ENCODE measurements around the gene CC2D2B. TPM values are rescaled to one million over a fixed set of nuclear protein-coding genes. Genes with fewer than 3 reads are reported as not detected.
"Not testable (repeated sequence)": the region's sequence is repeated elsewhere in the genome, so short reads cannot be mapped to it uniquely, and the experiment has no call there.

CC2D2B gene
- total RNA-seq, 2 donors from 2014 or later, result 0.37 to 0.87 TPM

- ATAC-seq (no peak), DNase-seq (no peak)
- intact Hi-C loops (cut with DNase I, micrococcal nuclease), result no loop called here
These were observed 90.5 kb downstream of the CC2D2B start for GRCh38 chr10:95998255-95998784.

DNA sequence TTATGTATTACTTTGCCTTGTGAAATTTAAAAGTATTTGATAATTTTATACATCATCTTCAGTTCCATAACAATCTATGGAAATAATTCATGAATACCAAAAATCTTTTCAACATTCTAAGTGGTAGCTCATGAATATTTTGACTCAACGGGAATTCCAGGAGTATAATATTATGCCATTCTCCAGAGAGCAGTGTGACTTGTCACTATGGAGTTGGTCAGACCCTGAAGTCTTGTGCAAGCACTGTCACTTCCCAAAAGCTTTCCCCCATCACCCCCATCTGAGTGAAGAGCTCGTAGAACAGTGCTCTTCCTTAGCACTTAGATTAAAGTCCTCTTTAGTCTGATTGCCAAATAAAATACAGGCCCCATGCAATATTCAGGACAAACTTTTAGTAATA, 106.2 kb downstream of the CC2D2B start:
- no peak for DNase-seq
- no peak for ATAC-seq
- intact Hi-C loops (cut with DNase I, micrococcal nuclease), result no loop called here

DNA sequence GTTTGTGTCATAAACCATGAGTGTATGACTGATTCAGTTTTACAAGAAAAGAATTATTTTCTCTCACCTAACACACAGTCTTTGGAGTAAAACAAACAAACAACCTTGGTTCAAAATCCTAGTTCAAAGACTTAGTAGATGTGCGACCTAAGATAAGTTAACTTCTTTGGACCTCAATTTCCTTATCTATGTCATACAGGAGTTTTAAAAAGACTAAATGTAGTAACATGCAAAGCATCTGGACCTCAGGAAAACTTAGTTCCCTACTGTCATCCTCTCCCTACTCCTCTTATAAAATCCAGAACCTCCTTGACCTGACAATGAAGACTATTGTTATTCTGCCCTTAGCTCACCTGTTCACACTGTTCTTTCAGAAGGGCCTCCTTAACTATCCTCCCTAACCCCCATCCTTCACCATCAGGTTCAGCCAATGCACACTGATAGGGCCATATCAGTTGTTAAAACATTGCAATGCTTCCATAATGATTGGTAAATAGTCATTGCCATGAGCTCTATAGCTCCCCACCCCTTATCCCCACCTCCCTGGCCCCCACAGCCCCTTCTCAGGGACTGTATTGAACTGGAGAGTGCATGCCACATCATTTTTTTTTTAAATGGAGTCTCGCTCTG, 106.8 kb downstream of the CC2D2B start:
- intact Hi-C loops (cut with DNase I, micrococcal nuclease), result loop anchor here in 1 of 2 donors (5.0 kb wide), 1 partner anchor 278 kb away; no protein-coding TSS in a partner anchor
- ATAC-seq, result no peak
- DNase-seq, result no peak

DNA sequence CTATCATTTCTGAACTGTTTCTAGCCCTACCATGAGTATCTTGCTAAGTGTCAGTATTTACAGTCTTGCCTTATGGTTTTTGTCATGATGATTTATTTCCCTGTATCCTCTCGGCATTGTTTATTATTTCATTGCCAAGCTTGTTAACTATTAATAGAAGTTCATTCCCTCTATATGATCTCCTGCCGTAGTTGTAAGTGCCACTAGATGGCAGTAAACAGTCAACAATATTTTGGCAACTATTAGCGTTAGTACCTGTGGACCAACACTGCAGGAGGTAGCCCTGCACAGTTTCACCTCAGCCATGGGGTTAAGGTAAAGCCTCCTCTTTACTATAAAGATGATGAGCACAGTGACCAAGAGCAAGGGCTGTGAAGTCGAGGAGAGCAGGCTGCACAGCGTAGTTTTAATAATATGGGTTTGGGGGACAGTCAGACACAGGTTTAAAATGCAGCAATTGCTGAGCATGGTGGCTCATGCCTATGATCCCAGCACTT, 109.5 kb downstream of the CC2D2B start:
- intact Hi-C loops (cut with DNase I, micrococcal nuclease), result loop anchor here in 1 of 2 donors (5.0 kb wide), 1 partner anchor 275 kb away; no protein-coding TSS in a partner anchor
- peak; percentile 95 for ATAC-seq

DNA sequence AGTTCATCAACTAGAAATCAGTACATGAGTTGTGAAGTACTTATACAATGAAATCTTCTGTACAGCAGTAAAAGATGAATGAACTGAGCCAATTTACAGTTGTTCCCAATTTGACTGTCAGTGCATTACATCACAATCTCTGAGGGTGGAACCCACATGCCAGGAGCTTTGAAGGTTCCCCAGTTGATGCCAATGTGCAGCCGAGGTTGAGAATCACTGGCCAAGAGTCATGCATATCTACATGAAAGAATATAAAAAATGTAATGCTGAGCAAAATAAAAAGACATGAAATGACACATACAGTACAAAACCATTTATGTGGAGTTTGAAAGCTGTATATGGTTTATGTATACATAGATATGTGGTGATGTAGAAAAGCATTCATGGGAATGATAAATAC, 113.6 kb downstream of the CC2D2B start:
- no peak for DNase-seq
- no peak for ATAC-seq
- intact Hi-C loops (cut with DNase I, micrococcal nuclease), result no loop called here

More for the DNA sequence above, 109.5 kb downstream of the CC2D2B start:
- DNase-seq, result peak in 1 of 2 donors; percentile 11

DNA sequence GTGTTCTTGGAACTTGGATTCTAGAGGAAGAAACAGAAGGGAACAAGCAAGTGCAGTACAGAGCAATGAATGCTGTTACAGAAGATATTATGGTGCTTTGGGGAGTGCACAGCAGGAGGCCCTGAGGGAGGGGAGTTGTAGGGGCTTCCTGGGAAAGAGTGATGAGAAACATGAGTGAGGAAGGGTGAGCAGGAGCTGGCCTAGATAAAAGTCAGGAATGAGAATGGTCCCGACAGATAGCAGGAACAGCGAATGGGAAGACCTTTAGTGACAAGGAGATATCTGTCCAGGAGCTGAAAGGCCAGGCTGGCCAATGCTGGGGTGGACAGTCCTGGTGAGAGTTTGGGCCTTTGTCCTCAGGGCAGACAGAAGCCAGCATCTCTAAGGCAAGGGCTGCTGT, 115.0 kb downstream of the CC2D2B start:
- ATAC-seq (no peak), DNase-seq (no peak)
- intact Hi-C loops (cut with DNase I, micrococcal nuclease), result no loop called here

GRCh38 chr10:96023168-96023567, 115.4 kb downstream of the CC2D2B start:
- DNase-seq (no peak), ATAC-seq (no peak)
- intact Hi-C loops (cut with DNase I, micrococcal nuclease), result no loop called here

DNA sequence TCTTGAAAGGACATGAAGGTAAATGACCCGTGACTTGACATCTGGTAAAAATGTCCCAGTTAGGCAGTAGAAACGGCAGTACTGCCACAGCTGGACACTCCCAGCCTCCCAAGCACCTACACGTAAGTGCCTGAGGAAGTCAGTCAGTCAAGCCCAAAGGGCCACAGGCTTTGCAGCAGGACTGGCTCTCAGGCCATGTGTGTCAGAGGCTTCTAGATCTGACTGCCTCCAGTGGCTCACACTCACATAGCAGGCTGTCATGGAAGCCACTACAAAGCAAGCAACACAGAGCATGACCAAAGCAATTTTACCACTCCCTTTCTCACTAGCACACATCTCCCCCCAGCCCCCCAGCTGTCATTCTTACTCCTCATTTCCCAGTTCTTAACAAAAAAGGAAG, 117.8 kb downstream of the CC2D2B start:
- peak; percentile 54 for ATAC-seq
- intact Hi-C loops (cut with DNase I, micrococcal nuclease), result no loop called here
- DNase-seq, result no peak

GRCh38 chr10:96034625-96035024, 126.8 kb downstream of the CC2D2B start:
- ATAC-seq, result no peak
- intact Hi-C loops (cut with DNase I, micrococcal nuclease), result no loop called here
- no peak for DNase-seq

DNA sequence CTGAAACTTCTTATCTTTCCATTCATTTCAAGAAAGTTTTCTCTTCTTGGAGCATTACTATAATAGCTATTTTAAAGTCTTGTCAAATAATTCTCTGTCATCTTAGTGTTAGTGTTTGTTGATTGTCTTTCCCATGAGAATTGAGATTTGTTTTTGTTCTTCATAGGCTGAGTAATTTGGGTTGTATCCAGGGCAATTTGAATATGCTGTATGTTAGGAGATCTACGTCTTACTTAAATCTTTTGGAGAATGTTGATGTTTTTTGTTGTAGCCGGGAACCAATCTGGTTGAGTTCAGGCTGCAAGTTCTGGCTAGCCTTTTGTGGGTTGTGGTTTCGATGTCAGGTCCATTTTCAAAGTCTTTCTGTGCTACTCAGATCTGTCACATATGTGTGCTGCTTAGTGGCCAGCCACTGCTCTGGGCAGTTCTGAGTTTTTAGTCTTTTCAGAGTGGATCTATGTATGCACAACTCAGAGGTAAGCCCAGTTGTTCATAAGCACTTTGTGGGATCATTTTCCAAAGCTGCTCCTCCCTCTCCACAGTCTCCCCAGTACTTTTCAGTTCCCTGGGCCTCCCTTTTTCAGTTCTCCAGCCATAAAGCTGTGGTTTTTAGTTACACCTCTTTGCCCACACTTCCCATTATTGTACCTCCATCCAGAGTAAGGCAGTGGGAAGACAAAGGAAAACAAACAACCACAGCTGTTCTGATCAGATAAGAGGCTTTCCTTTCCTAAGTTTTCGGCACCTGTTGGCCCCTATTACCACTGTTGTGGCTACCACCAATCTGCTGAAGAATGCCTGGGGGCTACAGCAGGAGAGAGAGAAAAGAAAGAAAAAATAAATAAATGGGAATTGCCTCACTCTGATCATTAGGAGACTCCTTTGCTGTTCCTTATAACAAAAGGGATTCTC, 131.0 kb downstream of the CC2D2B start:
- intact Hi-C loops (cut with DNase I, micrococcal nuclease), result no loop called here
- DNase-seq (no peak), ATAC-seq (no peak)

- DNase-seq (no peak), ATAC-seq (no peak)
- intact Hi-C loops (cut with DNase I, micrococcal nuclease), result no loop called here
These were observed 133.4 kb downstream of the CC2D2B start for GRCh38 chr10:96041146-96041545.

DNA sequence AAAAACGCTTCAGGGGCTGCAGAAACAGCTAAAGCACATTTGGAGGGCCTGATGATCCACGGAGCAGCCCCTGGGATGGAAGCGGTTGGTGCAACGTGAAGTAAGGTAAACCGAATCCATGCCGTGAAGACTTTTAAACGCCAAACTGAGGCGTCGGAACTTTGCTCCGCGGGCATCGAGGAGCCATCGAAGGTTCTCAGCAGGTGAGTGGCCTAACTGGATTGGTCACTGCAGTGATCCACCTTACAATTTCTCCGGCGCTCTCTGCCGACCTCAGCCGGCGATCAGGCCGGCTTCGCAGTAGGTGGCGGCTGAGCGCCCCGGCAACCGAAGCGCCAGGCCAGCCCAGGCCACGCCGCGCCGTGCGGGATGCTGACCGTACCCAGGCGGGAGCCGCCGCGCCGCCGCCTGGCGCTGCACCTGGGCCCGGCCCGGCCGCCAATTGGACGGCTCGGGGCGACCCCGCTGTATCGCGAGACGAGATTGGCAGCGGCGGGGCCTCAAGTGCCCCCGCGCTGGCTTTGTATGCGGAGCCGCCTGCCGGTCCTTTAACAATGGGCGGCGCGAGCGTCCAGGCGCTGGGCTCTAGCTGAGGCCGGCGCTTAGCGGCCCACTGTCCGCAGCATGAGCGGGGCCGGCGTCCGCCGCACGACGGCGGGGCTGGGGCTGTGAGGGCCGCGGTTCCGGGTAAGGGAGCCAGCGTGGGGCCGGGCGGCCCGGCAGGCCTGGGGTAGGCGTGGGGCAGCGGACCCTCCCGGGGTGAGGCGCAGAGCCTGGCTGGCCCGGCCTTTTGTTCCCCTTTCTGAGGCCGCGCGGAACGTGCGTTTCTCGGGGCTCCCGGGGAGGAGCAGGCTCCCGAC, 135.5 kb downstream of the CC2D2B start, which contains the start of gene CCNJ:
CCNJ (plus strand) TSS at position 551 of the 860 bp plus-strand sequence. CDS start 811 bp downstream, outside the sequence.
- ATAC-seq, result peak; percentile 89
- intact Hi-C loops (cut with DNase I, micrococcal nuclease), result no loop called here
- DNase-seq, result peak; percentile 87 to 92

DNA sequence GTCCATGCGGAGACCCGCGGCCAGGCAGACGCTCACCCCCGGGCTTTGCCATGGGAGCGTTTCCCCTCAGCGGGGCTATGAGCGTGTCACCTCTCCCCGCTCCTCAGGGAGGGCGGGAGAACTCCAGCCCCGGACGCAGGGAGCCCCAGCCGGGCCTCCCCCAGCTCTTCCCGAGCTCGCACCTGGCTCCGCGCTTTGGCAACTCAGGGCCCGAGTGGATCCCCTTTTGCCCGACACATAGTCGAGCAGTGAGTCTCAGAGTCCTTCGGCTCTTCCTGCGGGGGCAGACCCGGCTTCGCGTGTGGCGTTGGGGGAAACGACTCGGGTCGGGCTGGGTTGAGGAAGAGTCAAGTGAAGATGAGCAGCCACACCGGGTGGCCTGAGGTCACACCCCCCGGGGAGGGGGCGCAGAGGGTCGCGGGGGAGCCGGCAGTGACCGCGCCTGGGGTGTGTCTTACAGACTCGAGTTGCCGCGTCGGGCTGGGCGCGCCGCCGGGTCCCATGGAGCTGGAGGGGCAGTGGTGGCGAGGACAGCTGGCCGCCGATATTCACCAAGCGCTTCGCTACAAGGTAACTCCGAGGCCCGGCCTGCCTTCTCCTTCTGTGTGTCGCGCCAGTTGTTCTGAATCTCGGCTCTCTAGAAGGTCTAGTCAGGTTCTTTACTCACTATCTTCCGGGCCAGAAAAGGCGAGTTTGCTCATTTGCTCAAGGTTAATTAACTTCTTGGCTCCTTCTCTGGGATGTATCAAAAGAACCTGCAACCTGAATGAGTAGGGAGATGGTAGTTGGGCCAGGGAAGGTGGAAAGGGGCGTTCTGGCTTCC, 136.3 kb downstream of the CC2D2B start:
- intact Hi-C loops (cut with DNase I, micrococcal nuclease), result no loop called here
- DNase-seq (peak; percentile 42 to 64), ATAC-seq (peak; percentile 55)

GRCh38 chr10:96044736-96045135, 137.0 kb downstream of the CC2D2B start:
- intact Hi-C loops (cut with DNase I, micrococcal nuclease), result no loop called here
- no peak for DNase-seq
- ATAC-seq, result no peak

- ATAC-seq (no peak), DNase-seq (no peak)
- intact Hi-C loops (cut with DNase I, micrococcal nuclease), result no loop called here
These were observed 138.8 kb downstream of the CC2D2B start for GRCh38 chr10:96046546-96046945.

DNA sequence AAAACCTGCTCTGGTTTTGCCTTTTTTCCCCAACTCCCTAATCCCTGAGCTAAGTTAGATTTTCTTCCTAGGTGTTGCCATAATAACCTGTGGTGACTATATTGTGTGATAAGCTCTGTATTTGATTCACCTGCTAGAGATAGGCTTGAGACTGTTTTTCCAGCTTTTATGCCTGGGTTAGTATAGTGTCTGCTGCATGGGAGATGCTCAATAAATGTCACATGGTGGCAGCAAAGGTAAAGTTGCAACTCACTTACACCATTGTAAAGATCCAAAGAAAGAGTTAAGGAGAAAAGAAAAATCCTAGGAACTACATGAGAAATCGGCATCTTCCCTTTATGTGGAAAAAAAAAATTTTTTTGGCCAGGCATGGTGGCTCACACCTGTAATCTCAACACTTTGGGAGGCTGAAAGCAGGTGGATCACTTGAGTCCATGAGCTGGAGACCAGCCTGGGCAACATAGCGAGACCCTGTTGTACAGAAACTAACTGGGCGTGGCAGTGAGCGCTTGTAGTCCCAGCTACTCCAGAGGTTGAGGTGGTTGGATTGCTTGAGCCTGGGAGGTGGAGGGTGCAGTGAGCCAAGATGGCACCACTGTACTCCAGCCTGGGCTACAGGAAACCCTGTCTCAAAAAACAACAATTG, 139.4 kb downstream of the CC2D2B start:
- intact Hi-C loops (cut with DNase I, micrococcal nuclease), result no loop called here
- DNase-seq, result no peak
- no peak for ATAC-seq

DNA sequence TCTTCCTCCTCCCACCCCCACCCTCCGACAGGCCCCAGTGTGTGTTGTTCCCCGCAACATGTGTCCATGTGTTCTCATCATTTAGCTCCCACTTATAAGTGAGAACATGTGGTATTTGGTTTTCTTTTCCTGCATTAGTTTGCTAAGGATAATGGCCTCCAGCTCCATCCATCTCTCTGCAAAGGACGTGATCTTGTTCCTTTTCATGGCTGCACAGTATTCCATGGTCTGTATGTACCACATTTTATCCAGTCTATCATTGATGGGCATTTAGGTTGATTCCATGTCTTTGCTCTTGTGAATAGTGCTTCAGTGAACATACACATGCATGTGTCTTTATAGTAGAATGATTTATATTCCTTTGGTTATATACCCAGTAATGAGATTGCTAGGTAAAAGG, 140.2 kb downstream of the CC2D2B start:
- ATAC-seq; DNase-seq; intact Hi-C loops (cut with DNase I, micrococcal nuclease): not testable (repeated sequence)
